Activated naive CD4-positive, alpha-beta T cell treated with Interleukin-2 at 50 U/mL for 16 hours (primary cell): Measurements from ENCODE around the gene KRTAP4-11.
"Not testable (repeated sequence)": the region's sequence is repeated elsewhere in the genome, so short reads cannot be mapped to it uniquely, and the experiment has no call there.

Experiments
- DNase-seq: peaks from one replicate; pipeline ENCODE4 v3.0.0-alpha.2; 2020

KRTAP4-11 gene

DNA sequence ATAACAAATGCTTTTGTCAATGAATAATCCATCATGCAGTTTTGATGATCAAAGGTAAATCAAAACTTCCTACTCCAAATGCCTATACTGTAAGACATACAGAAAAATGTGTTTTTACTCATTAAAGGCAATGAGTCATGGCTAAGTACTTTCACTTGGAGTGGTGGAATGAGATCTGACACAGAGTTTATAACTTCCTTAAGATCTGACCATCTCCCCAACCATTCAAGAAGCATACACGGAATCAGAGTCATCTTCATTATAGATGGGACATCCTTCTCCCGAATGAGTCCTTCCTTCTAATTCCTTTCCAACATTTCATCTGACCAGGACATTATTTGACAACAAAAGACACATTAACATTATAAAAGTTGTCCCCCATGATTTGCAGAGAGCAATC, 34.7 kb downstream of the KRTAP4-11 start:
- DNase-seq: not testable (repeated sequence)

DNA sequence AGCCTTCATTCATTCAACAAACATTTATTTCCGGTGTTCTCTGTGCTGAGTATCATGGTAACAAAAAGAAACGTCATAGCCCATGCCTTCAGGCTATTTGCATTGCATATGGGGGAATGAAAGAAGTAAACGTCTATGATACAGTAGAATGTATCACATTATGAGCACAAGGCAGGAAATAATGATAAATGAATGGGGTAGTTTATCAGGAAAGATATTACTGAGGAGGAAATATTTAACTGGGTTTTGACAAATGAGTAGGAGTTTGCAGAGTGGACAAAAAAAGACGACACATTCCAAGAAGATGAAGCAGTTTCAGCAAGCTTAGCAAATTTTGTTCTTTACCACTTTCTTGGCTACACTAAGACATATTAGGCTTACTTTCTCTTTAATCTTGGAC, 35.5 kb downstream of the KRTAP4-11 start:
- no peak for DNase-seq

DNA sequence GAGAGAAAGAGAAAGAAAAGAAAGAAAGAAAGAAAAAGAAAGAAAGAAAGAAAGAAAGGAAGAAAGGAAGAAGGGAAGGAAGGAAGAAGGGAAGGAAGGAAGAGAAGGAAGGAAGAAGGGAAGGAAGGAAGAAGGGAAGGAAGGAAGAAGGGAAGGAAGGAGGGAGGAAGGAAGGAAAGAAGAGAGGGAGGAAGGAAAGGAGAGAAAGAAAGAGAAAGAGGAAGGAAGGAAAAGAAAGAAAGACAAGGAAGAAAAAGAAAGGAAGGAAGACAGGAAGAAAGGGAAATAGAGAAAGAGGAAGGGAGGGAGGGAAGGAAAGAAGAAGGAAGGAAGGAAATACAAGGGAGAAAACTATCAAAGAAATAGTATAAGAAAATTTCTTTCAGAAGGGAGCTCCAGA, 41.4 kb downstream of the KRTAP4-11 start:
- no peak for DNase-seq

DNA sequence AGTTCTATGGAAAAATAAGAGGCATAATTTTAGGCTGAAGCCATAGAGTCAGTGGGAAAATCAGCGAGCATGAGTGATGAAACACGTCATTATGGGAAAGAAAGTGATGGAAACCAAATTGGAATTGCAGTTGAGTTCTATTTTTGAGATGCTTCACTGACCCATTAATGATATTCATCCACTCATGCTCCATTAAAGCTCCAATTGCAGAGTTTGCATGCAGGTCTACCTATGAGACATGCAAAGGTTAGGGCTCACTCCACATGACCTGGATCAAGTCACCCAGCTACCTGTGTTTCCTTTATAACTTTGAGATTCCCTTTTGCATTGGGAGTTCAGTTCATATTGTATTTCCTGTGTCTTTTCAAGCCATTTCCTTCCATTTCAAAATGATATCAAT, 44.5 kb downstream of the KRTAP4-11 start:
- no peak for DNase-seq

DNA sequence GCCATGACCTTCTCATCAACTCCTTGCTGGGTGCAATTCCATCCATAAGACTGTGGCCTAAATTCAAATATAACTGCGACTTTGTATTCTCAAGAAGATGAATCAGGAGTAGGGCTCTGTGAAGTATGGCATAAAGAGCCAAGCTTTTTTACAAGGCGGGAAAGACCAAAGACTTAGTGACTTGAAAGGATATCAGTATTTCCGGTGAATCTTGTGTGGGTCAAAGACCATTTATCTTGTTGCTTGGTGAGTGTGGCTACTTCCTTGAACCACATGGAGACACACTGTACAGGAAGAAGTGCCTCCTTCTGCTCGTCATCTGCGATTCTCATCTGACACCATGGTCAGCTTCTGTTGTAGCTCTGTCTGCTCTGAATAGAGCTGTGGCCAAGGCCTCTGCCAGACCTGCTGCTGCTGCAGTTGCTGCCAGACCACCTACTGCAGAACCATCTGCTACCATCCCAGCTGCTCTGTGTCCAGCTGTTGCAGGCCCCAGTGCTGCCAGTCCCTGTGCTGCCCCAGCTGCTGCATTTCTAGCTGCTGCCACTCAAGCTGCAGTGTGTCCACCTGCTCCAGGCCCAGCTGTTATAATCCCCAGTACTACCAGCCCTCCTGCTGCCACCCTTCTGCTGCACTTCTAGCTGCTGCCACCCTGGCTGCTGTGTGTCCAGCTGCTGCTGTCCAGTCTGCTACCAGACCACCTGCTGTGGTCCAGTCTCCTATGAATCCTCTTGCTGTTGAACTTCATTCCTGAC, 46.4 kb downstream of the KRTAP4-11 start:
- DNase-seq: no peak

DNA sequence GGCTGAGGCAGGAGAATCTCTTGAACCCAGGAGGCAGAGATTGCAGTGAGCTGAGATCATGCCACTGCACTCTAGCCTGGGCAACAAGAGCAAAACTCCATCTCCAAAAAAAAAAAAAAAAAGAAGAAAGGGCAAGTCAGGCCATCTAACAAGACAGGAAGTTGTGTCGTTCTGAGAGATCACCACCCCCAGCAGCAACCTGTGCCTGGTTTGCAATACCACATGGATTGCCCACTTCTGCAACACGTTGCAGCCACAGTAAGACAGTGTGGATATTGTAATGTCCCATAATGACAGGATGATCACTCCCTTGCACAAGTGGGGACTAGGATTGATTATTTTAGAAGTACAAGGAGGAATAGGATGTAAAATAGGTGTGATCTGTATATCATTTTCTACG, 49.1 kb downstream of the KRTAP4-11 start:
- no peak for DNase-seq

DNA sequence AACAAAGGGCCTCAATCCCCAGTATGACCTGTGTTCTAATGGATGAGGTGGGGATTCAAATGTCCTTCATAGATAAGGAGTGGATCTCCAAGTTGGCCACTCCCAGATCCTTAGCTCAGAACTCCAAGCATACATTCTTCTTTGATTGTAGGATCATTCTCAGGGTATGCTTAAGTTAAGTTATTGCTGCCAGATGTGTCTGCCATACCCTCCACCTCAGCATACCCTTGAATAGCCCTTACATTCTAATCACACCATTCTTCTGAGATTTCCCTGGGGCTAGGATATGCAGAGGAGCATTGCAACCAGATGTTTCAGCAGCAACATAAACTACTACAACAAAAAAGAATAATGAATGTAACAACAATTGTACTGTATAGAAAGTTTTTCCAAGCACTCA, 50.9 kb downstream of the KRTAP4-11 start:
- no peak for DNase-seq
